LNCAP (cell line): ENCODE measurements around the gene SSR1.

Experiments
- TF ChIP-seq, protein P1 (sequence below): fragments of 450-650 bp; IDR thresholded peaks from 2 replicates; pipeline ENCODE4 v1.5.1; 2017; ENCODE audit warnings: mild to moderate bottlenecking

SSR1 gene

DNA sequence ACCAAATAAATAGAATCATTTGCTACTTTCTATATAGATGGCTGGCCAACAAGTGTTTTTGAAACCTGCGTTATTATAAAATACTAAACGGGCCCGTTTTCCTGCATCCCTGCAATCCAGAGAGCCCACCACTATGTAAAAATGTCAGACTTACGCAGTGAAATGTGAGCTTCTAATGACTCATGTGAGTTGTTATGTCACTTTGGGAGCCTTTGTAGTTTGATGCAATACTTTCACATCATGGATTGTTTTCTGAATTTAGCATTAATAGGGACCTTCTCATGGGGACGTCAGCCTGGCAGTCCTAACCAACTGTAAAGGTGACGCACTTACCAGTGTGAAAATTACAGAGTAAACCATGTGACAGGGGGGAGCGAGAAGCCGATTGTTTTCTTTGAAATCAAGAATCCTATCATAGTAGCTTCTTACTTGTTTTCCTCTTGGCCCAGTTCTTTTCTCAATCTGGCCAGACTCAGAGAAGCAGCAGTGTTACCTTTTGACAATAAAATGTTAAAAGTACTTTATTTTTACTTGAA is 75.3 kb downstream of the SSR1 start:
- TF ChIP-seq, protein P1, sequence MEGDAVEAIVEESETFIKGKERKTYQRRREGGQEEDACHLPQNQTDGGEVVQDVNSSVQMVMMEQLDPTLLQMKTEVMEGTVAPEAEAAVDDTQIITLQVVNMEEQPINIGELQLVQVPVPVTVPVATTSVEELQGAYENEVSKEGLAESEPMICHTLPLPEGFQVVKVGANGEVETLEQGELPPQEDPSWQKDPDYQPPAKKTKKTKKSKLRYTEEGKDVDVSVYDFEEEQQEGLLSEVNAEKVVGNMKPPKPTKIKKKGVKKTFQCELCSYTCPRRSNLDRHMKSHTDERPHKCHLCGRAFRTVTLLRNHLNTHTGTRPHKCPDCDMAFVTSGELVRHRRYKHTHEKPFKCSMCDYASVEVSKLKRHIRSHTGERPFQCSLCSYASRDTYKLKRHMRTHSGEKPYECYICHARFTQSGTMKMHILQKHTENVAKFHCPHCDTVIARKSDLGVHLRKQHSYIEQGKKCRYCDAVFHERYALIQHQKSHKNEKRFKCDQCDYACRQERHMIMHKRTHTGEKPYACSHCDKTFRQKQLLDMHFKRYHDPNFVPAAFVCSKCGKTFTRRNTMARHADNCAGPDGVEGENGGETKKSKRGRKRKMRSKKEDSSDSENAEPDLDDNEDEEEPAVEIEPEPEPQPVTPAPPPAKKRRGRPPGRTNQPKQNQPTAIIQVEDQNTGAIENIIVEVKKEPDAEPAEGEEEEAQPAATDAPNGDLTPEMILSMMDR = no peak

DNA sequence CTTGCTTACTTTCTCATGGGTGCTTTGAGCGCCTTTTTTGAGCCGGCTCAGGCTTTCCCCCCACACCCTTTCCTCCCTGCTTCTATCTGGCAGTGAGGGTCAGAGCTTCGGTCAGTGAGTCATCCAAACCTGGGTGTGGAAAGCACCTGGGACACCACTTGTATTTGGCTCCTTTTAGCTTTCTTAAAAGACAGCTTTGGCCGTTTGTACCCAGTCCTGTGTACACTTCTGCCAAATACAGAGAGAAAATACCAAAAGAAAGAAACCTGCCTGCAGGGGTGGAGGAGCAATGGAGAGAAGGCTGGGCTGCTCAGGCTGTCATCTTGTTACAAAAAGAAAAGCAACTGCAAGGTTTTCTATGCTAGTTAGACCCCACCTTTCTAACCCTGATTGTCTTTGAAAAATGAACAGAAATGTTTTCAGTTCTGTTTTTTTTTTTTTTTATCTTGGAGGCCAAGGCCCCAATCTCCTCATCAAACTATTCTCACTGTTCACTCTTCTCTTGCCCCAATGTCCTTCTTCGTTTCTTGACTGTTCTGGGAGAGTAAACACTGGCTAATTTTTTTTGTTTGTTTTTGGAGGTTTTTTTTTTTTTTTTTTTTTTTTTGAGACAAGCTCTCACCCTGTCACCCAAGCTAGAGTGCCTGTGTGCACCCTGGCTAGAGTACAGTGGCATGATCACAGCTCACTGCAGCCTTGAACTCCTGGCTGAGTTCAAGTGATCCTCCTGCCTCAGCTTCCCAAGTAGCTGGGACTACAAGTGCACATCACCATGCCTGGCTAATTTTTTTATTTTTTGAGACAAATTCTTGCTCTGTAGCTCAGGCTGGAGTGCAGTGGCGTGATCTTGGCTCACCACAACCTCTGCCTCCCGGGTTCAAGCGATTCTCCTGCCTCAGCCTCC is 76.4 kb downstream of the SSR1 start:
- TF ChIP-seq, protein P1 = no peak

DNA sequence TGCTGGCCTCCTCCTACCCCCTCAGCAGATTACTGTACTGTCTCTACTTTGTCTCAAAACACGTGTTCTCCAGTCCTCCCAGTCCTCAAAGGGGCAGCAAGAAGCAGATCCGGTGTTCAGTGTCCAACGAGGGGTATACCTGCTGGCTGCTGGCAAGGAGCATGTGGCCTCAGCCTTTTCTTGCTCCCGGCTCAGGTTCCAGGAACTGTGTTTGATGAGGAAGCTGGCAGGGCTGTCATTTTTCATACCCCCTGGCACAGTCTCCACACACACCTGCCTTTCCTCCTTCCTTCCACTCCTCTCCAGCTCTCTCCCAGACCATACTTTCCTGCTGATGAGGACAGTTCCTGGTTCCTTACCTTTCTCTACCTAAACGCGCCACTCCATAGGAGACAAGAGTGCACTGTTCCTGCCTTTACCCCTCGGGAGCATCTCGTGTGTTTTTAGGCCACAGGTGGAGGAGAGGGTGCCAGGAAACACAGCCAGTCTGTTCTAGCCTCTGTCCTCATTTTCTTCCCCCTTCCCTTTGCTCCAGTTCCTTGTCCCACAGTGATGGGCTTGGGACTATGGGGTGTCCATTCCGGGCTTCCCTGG is 77.2 kb downstream of the SSR1 start:
- TF ChIP-seq, protein P1 = no peak

DNA sequence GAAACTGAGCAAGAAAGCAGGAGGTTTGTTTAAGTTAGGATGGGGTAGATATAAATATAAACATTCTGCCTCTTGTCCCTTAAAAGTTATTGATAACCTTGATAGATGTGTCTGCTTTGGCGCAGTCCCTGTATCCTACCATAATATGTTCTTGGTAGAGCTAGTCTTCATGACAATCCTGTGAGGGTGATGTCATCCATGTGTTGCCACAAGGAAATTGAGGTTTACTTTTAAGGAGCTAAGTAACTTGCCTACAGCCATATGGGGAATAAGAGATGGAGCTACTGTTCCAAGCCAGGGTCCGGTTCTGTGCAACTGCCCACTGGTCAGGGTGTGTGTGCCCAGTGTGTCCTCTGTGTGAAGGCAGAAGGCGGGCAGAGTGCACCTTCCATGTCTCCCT is 78.5 kb downstream of the SSR1 start:
- TF ChIP-seq, protein P1 = no peak

DNA sequence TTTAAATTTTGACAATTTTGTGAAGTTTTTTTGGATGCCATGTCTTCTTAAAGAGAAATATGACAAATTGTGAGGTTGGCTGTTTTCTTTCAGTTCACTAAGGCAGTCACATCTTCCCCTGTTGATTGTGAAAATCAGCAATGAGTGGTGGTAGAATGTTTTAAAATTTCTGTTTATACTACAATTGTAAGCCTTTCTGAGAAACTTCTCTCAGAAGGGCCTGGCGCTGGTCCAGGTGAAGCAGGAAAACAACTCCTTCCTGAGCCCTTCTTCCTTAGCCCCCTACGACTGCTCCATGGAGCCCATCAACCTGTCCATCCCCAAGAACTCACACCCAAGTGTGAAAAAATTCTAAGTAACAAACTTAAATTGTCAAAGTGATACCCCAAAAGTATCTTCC is 80.6 kb downstream of the SSR1 start:
- TF ChIP-seq, protein P1 = no peak

DNA sequence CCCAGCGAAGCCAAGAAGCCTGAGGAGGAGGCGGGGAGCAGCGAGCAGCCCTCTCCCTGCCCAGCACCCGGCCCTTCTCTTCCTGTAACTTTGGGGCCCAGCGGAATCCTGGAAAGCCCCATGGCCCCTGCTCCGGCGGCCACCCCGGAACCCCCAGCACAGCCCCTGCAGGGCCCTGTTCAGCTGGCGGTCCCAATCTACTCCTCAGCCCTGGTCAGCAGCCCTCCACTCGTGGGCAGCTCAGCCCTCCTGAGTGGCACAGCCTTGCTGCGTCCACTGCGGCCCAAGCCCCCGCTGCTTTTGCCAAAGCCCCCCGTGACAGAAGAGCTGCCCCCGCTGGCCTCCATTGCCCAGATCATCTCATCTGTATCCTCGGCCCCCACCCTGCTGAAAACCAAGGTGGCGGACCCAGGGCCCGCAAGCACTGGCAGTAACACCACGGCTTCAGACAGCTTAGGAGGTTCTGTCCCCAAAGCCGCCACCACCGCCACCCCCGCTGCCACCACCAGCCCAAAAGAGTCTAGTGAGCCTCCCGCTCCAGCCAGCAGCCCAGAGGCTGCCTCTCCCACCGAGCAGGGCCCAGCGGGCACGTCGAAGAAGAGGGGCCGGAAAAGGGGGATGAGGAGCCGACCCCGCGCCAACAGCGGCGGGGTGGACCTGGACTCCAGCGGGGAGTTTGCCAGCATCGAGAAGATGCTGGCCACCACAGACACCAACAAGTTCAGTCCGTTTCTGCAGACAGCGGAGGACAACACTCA is 81.9 kb downstream of the SSR1 start:
- TF ChIP-seq, protein P1 = no peak

DNA sequence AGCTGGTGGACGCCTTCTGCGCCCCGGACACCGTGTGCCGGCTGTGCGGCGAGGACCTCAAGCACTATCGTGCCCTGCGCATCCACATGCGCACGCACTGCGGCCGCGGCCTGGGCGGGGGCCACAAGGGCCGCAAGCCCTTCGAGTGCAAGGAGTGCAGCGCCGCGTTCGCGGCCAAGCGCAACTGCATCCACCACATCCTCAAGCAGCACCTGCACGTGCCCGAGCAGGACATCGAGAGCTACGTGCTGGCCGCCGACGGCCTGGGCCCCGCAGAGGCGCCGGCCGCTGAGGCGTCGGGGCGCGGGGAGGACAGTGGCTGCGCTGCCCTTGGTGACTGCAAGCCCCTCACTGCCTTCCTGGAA is 82.7 kb downstream of the SSR1 start:
- TF ChIP-seq, protein P1 = no peak
